Breast epithelium (tissue), 3 donors: ENCODE measurements around the gene SLC25A21.

Source experiments
- CTCF ChIP-seq, 3 donors: fragments of 450-650 bp; IDR thresholded peaks; one replicate each; pipeline ENCODE4 v1.5.1; 2016 to 2017; ENCODE audit warnings: antibody characterized with exemption in 3 of 3, mild to moderate bottlenecking in 3 of 3, moderate library complexity in 3 of 3
- POLR2A ChIP-seq: fragments of 450-650 bp; IDR thresholded peaks from one replicate; pipeline ENCODE4 v1.6.1; 2016; ENCODE audit warnings: antibody characterized with exemption, mild to moderate bottlenecking, moderate library complexity
- POLR2AphosphoS5 ChIP-seq, 3 donors: sonication (generic); formaldehyde crosslinking; IDR thresholded peaks; one replicate each; pipeline ENCODE4 v1.6.1; 2017; ENCODE audit warnings: antibody characterized with exemption in 3 of 3

DNA sequence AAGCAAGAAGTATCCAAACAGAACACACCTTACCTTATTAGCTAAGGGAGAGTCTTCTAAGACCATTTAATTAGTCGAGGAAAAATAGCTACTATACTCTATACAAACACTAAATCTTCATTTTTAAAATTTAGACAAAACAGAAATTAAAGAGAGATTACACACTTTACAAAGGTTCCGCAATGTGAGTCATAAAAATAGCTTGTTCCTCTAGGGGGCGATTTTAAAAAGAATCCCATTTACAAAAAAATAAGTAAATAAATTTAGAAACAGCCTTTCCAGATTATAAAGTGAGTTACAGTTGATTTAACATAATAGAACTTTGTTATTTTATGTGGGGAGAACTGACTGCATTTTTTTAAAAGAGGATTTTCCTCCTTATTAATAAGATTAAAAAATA, 309.1 kb downstream of the SLC25A21 start:
- TF ChIP-seq CTCF (IDR thresholded peaks at IDR 0.05) (no peak), POLR2A (no peak), POLR2AphosphoS5 (IDR thresholded peaks at IDR 0.05) (no peak)
